GM23338 (cell line): ENCODE data around the gene PEX19. TPM values are rescaled to one million over a fixed set of nuclear protein-coding genes. Genes with fewer than 3 reads are reported as not detected.

Experiments
- ATAC-seq: fragments of 200-7000 bp; cut with Tn5 transposase; 3 replicates; pipeline ENCODE4 v1.9.1; 2020
- DNase-seq: peaks from one replicate; pipeline ENCODE4 v3.0.0-alpha.2; 2015; ENCODE audit warnings: low spot score
- H2AFZ ChIP-seq: fragments of 200-600 bp; sonication (generic); 2 replicates; pipeline ENCODE4 v1.8.0; 2016; ENCODE audit warnings: antibody characterized with exemption, mild to moderate bottlenecking, moderate library complexity
- H3F3A ChIP-seq: fragments of 200-600 bp; sonication (generic); replicated peaks from 2 replicates; pipeline ENCODE4 v1.8.0; 2017; ENCODE audit warnings: antibody characterized with exemption, mixed run types, low read depth
- H3K27ac ChIP-seq: fragments of 200-600 bp; sonication (generic); 2 replicates; pipeline ENCODE4 v1.6.1; 2016; ENCODE audit warnings: low read depth
- H3K27me3 ChIP-seq: fragments of 200-600 bp; sonication (generic); 2 replicates; pipeline ENCODE4 v1.8.0; 2016; ENCODE audit warnings: mild to moderate bottlenecking, mixed run types, moderate library complexity; ENCODE audit not compliant: insufficient read depth
- H3K36me3 ChIP-seq: fragments of 200-600 bp; sonication (generic); 2 replicates; pipeline ENCODE4 v1.8.0; 2016; ENCODE audit warnings: mild to moderate bottlenecking; ENCODE audit not compliant: insufficient read depth
- H3K4me1 ChIP-seq: fragments of 200-600 bp; sonication (generic); 2 replicates; pipeline ENCODE4 v1.8.0; 2016; ENCODE audit warnings: mild to moderate bottlenecking, moderate library complexity; ENCODE audit not compliant: insufficient read depth
- H3K4me2 ChIP-seq: fragments of 200-600 bp; sonication (generic); 2 replicates; pipeline ENCODE4 v1.7.1; 2017; ENCODE audit warnings: mixed run types
- H3K4me3 ChIP-seq: fragments of 200-600 bp; sonication (generic); 2 replicates; pipeline ENCODE4 v1.6.1; 2016; ENCODE audit warnings: mixed run types
- H3K79me2 ChIP-seq: fragments of 200-600 bp; sonication (generic); replicated peaks from 2 replicates; pipeline ENCODE4 v1.8.0; 2017; ENCODE audit warnings: mild to moderate bottlenecking; ENCODE audit not compliant: insufficient read depth
- H3K9me2 ChIP-seq: fragments of 200-600 bp; sonication (generic); 2 replicates; pipeline ENCODE4 v1.8.0; 2017; ENCODE audit not compliant: insufficient read depth
- H4K20me1 ChIP-seq: fragments of 200-600 bp; sonication (generic); replicated peaks from 2 replicates; pipeline ENCODE4 v1.8.0; 2017; ENCODE audit warnings: mild to moderate bottlenecking; ENCODE audit not compliant: insufficient read depth
- H3K27ac Mint-ChIP-seq: 2 replicates; pipeline ENCODE4 v1.8.0; 2020; ENCODE audit warnings: inconsistent platforms, mild to moderate bottlenecking, moderate library complexity, mixed read lengths
- H3K27me3 Mint-ChIP-seq: 3 replicates; pipeline ENCODE4 v1.8.0; 2022; ENCODE audit warnings: low read depth, mild to moderate bottlenecking, moderate library complexity, mixed read lengths, inconsistent platforms; ENCODE audit not compliant: insufficient read depth, poor library complexity
- H3K36me3 Mint-ChIP-seq: 3 replicates; pipeline ENCODE4 v1.8.0; 2021; ENCODE audit warnings: low read depth, mild to moderate bottlenecking, inconsistent platforms, moderate library complexity, mixed read lengths
- H3K4me1 Mint-ChIP-seq: 3 replicates; pipeline ENCODE4 v1.8.0; 2020; ENCODE audit warnings: mild to moderate bottlenecking, inconsistent platforms, mixed read lengths
- H3K4me3 Mint-ChIP-seq: 3 replicates; pipeline ENCODE4 v1.8.0; 2021; ENCODE audit warnings: moderate library complexity, mild to moderate bottlenecking, inconsistent platforms, mixed read lengths
- H3K9me3 Mint-ChIP-seq: 3 replicates; pipeline ENCODE4 v1.8.0; 2020; ENCODE audit warnings: moderate library complexity, mild to moderate bottlenecking, inconsistent platforms, mixed read lengths
- CTCF ChIP-seq, 2 experiments: fragments of 200-600 bp in 1 of 2; sonication (generic) in 1 of 2; conservative IDR thresholded peaks; 2 replicates each; pipeline versions ENCODE4 v1.5.1 to v1.6.1; 2016 to 2017; ENCODE audit warnings: antibody characterized with exemption in 2 of 2, low read depth in 2 of 2, mild to moderate bottlenecking in 2 of 2, moderate library complexity in 1 of 2
- EZH2phosphoT487 ChIP-seq: fragments of 200-600 bp; sonication (generic); IDR thresholded peaks from one replicate; pipeline ENCODE4 v1.8.1; 2018; ENCODE audit warnings: antibody characterized with exemption; ENCODE audit not compliant: unreplicated experiment
- JUNB ChIP-seq: IDR thresholded peaks from one replicate; pipeline ENCODE4 v1.6.1; 2016; ENCODE audit warnings: antibody characterized with exemption; ENCODE audit not compliant: unreplicated experiment
- polyA plus RNA-seq: library from polyadenylated mRNA; unstranded; fragments of >200 nt; fragmentation: Nextera tagmentation; extraction: Ambion mirVana; gene quantifications from 2 replicates; pipeline ENCODE4 v1.2.1, GENCODE V29; 2016
- total RNA-seq: library from RNA; depleted of rRNA; stranded (reverse); fragments of >200 nt; shearing (Covaris generic); gene quantifications from 2 replicates; pipeline ENCODE4 v1.2.3, GENCODE V29; 2014
- TF ChIP-seq, protein P1 (sequence below): IDR thresholded peaks from one replicate; pipeline ENCODE4 v1.6.1; 2018; ENCODE audit warnings: antibody characterized with exemption; ENCODE audit not compliant: unreplicated experiment

The PEX19 gene
- total and polyA plus RNA-seq, 2 experiments from 2014 or later, result 21.8 to 56.7 TPM

DNA sequence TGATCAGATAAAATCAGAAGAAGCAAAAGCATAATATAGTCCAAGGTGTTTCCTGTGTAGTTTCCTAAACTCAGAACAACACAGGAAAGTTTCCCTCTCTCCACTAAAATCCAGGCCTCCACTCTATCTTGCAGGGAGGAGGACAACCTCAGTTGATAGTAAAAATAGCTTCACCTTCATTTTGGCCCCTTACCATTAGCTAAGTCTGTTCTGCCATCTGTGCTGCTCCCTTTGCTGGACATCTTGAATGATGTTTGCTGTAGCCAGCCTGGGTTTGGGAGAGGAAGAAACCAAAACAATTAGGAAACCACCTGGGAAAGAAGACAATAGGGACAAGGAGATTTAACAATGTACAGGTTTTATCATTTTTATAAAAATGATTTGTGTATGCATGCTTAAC lies 41.2 kb downstream of the PEX19 start (continued):
- no peak for TF ChIP-seq EZH2phosphoT487
- no peak for TF ChIP-seq CTCF (conservative IDR thresholded peaks at IDR 0.05; ENCODE audit: low read depth in 2 of 2)

GRCh38 chr1:160239582-160240299 lies 45.2 kb downstream of the PEX19 start:
- no peak for ATAC-seq
- no peaks in the 10 kb centered on the region for H3K9me3 Mint-ChIP-seq
- H3K36me3 ChIP-seq, result peaks cover 57% of the 10 kb centered on the region

DNA sequence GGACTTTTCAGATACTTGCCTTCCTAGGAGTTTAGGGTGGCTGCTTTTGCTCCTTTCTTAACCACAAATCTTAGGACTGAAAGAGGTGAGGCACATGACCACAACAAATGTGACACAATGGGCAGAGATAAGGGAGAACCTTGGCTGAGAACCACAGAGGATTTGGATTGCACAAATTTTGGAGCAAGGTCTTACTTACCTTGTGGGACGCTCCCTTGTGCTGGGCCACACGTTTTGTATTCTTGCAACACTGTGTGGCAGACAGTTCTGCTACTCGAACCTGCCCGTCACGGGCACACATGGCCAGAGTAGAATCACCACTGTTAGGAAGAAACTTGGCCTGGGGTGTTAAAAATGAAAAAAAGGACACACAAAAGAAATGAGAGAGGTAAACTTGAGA lies 46.5 kb downstream of the PEX19 start:
- Mint-ChIP-seq H3K27me3 (no peaks in the 10 kb centered on the region), H3K9me3 (no peaks in the 10 kb centered on the region), H3K36me3 (peaks cover 53% of the 10 kb centered on the region), H3K4me3 (no peak overlapping the region), H3K27ac (no peak overlapping the region), H3K4me1 (no peaks in the 10 kb centered on the region; the same call in 2 of the 3 replicates)
- ATAC-seq (no peak), DNase-seq (no peak)
- H2AFZ ChIP-seq, result no peak overlapping the region
- no peaks in the 10 kb centered on the region for H3K4me1 ChIP-seq
- no peak overlapping the region for H3K4me2 ChIP-seq
- H3K27ac ChIP-seq, result peak overlapping the region; percentile 26; the same call in 1 of the 2 replicates
- no peaks in the 10 kb centered on the region for H3K27me3 ChIP-seq
- peaks cover 52% of the 10 kb centered on the region for H3K36me3 ChIP-seq
- no peaks in the 10 kb centered on the region for H3K9me2 ChIP-seq
- peaks cover 30% of the 10 kb centered on the region for H4K20me1 ChIP-seq
- H3K4me3 ChIP-seq, result no peak overlapping the region
- peaks cover 8% of the 10 kb centered on the region; the same call in 1 of the 2 replicates for H3F3A ChIP-seq
- peaks cover 13% of the 10 kb centered on the region for H3K79me2 ChIP-seq
- TF ChIP-seq CTCF (conservative IDR thresholded peaks at IDR 0.05; ENCODE audit: low read depth in 2 of 2), result no peak
- TF ChIP-seq, protein P1, sequence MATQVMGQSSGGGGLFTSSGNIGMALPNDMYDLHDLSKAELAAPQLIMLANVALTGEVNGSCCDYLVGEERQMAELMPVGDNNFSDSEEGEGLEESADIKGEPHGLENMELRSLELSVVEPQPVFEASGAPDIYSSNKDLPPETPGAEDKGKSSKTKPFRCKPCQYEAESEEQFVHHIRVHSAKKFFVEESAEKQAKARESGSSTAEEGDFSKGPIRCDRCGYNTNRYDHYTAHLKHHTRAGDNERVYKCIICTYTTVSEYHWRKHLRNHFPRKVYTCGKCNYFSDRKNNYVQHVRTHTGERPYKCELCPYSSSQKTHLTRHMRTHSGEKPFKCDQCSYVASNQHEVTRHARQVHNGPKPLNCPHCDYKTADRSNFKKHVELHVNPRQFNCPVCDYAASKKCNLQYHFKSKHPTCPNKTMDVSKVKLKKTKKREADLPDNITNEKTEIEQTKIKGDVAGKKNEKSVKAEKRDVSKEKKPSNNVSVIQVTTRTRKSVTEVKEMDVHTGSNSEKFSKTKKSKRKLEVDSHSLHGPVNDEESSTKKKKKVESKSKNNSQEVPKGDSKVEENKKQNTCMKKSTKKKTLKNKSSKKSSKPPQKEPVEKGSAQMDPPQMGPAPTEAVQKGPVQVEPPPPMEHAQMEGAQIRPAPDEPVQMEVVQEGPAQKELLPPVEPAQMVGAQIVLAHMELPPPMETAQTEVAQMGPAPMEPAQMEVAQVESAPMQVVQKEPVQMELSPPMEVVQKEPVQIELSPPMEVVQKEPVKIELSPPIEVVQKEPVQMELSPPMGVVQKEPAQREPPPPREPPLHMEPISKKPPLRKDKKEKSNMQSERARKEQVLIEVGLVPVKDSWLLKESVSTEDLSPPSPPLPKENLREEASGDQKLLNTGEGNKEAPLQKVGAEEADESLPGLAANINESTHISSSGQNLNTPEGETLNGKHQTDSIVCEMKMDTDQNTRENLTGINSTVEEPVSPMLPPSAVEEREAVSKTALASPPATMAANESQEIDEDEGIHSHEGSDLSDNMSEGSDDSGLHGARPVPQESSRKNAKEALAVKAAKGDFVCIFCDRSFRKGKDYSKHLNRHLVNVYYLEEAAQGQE, result no peak

More at GRCh38 chr1:160239582-160240299, 45.2 kb downstream of the PEX19 start:
- Histone ChIP-seq H3K79me2 (peaks cover 26% of the 10 kb centered on the region), H4K20me1 (peaks cover 26% of the 10 kb centered on the region), H3K27ac (no peak overlapping the region), H3K4me2 (no peak overlapping the region), H3K4me3 (no peak overlapping the region), H2AFZ (no peak overlapping the region), H3K9me2 (no peaks in the 10 kb centered on the region), H3K27me3 (no peaks in the 10 kb centered on the region), H3K4me1 (no peaks in the 10 kb centered on the region), H3F3A (peaks cover 8% of the 10 kb centered on the region; the same call in 1 of the 2 replicates)
- no peaks in the 10 kb centered on the region; the same call in 2 of the 3 replicates for H3K4me1 Mint-ChIP-seq
- no peaks in the 10 kb centered on the region for H3K27me3 Mint-ChIP-seq
- H3K36me3 Mint-ChIP-seq, result peaks cover 59% of the 10 kb centered on the region
- no peak for DNase-seq
- no peak overlapping the region for H3K27ac Mint-ChIP-seq
- no peak overlapping the region for H3K4me3 Mint-ChIP-seq
- no peak for TF ChIP-seq JUNB
- TF ChIP-seq CTCF (conservative IDR thresholded peaks at IDR 0.05; ENCODE audit: low read depth in 2 of 2), result peak in 1 of 2 experiments; percentile 30; a peak in 2 of 4 replicates
